Lower leg skin (tissue), 4 donors: Measurements from ENCODE around the gene GPR21. TPM values are rescaled to one million over a fixed set of nuclear protein-coding genes. Genes with fewer than 3 reads are reported as not detected.

Experiments used
- DNase-seq, 2 donors: peaks; one replicate each; pipeline ENCODE4 v3.0.0-alpha.2; 2019; ENCODE audit warnings: low spot score in 2 of 2
- H3K4me3 ChIP-seq: fragments of 200-600 bp; sonication (generic); 2 replicates; pipeline ENCODE4 v1.5.1; 2017; ENCODE audit warnings: mild to moderate bottlenecking, low read depth; ENCODE audit not compliant: poor library complexity, severe bottlenecking
- POLR2A ChIP-seq, 2 donors: fragments of 450-650 bp; IDR thresholded peaks; one replicate each; pipeline ENCODE4 v1.6.1; 2016 to 2017; ENCODE audit warnings: antibody characterized with exemption in 2 of 2, mild to moderate bottlenecking in 1 of 2, moderate library complexity in 1 of 2
- WGBS, 2 donors: methylation state at CpG; one replicate each; pipeline ENCODE4 v1.1.5; 2018; 5-methylcytosine and 5-hydroxymethylcytosine counted together
- intact Hi-C: fragments of 100-400 bp; cut with DNase I; formaldehyde crosslinking; loops from one replicate; pipeline ENCODE4 v1.15.0; 2023; ENCODE audit warnings: low total_unique reads
- total RNA-seq, 4 donors: library from RNA; depleted of rRNA; stranded (reverse); fragments of >200 nt; gene quantifications; one replicate each; pipeline ENCODE4 v1.1.0, GENCODE V29; 2016
- TF ChIP-seq, protein P1 (sequence below), 3 donors: fragments of 450-650 bp; IDR thresholded peaks; one replicate each; pipeline ENCODE4 v1.5.1; 2016; ENCODE audit warnings: antibody characterized with exemption in 3 of 3, mild to moderate bottlenecking in 3 of 3, moderate library complexity in 2 of 3

The GPR21 gene
- total RNA-seq, 4 donors from 2014 or later, result 1.3 to 2.7 TPM; not detected in 2

DNA sequence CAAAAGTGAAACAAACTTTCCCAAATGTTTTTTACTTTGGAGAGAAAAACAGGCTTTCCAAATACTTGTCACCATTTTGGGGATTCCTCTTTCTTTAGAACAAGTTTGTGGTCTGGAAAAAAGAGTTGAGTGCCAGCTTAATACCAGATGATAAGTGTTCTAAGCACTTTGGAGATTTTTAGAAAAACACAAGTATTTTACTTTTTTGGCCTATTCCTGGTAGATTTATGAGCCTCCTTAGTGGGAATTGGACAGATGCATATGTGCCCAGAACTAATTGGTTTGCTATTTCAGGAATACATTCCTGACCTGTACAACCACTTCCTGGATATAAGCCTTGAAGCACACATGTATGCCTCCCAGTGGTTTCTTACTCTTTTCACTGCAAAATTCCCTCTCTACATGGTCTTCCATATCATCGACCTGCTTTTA lies 40.5 kb downstream of the GPR21 start:
- no peak for DNase-seq
- no peak overlapping the region for H3K4me3 ChIP-seq
- TF ChIP-seq, protein P1, sequence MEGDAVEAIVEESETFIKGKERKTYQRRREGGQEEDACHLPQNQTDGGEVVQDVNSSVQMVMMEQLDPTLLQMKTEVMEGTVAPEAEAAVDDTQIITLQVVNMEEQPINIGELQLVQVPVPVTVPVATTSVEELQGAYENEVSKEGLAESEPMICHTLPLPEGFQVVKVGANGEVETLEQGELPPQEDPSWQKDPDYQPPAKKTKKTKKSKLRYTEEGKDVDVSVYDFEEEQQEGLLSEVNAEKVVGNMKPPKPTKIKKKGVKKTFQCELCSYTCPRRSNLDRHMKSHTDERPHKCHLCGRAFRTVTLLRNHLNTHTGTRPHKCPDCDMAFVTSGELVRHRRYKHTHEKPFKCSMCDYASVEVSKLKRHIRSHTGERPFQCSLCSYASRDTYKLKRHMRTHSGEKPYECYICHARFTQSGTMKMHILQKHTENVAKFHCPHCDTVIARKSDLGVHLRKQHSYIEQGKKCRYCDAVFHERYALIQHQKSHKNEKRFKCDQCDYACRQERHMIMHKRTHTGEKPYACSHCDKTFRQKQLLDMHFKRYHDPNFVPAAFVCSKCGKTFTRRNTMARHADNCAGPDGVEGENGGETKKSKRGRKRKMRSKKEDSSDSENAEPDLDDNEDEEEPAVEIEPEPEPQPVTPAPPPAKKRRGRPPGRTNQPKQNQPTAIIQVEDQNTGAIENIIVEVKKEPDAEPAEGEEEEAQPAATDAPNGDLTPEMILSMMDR (IDR thresholded peaks at IDR 0.05), result no peak
- TF ChIP-seq POLR2A (IDR thresholded peaks at IDR 0.05), result no peak
- intact Hi-C loops, result no loop called here
- 54 to 60% methylated on average over 1 of the region's 1 CpG for WGBS, 2 donors

DNA sequence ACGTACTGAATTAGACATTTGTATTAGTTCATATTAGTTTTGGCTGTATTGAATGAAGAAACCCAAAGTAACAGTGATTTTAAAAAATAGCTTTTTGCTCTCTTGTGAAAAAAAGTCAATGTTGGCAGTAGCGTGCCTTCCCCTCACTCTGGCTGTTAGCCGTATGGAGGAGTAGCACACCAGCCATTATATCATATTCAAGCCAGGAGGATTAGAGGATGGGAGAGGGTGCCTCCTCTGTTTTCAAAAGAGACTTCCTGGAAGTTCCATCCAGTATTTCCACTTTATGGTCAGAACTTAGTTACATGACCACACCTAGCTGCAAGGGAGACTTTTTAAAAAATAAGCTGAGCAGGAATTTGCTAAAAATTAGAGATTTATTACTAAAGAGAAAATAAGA lies 41.2 kb downstream of the GPR21 start:
- intact Hi-C loops, result no loop called here
- no peak overlapping the region for H3K4me3 ChIP-seq
- 74 to 79% methylated on average over 3 of the region's 3 CpGs for WGBS, 2 donors
- DNase-seq, result no peak
- no peak for TF ChIP-seq POLR2A (IDR thresholded peaks at IDR 0.05)
- TF ChIP-seq, protein P1 (IDR thresholded peaks at IDR 0.05), result no peak

DNA sequence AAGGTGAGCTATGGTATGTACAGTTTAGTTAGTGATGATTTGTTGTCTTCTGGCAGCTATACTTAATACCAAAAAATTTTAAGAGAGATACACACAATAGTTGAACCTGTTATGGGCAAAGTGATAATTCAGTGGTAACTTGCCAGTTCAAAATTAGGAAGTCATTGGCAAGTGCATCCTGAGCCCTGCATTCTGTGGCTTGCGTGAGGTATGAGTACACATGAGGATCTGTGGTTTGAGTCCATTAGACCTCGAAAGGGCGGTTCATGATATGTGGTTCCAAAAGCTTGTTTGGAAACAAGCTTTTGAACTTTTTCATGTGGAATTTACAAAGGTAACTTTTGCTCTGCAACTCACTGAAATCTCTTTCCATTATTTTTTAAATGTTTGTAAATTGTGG lies 47.0 kb downstream of the GPR21 start:
- H3K4me3 ChIP-seq, result no peak overlapping the region
- intact Hi-C loops, result no loop called here
- TF ChIP-seq, protein P1 (IDR thresholded peaks at IDR 0.05), result no peak
- no peak for TF ChIP-seq POLR2A (IDR thresholded peaks at IDR 0.05)
- WGBS, 2 donors, result 84 to 85% methylated on average over 3 of the region's 3 CpGs
- no peak for DNase-seq

DNA sequence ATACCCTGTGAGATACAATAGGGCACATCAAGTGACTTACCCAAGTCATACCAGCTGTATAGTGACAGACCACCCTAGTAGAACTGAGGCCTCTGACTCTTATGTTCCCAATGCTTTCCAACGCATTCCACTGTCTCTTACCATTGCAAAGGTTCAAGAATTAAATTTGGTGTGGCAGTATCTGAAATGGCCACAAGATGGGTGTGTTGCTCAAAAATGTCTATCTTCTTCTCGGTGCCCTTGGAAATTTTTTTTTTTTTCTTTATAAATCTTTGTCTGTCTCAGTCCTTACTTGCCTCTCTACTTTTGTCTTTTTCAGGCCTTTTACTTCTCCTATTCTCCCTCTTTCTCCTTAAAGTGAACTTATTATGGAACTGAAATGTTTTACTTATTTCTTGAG lies 48.4 kb downstream of the GPR21 start:
- WGBS, 2 donors, result 29 to 31% methylated on average over 2 of the region's 2 CpGs

DNA sequence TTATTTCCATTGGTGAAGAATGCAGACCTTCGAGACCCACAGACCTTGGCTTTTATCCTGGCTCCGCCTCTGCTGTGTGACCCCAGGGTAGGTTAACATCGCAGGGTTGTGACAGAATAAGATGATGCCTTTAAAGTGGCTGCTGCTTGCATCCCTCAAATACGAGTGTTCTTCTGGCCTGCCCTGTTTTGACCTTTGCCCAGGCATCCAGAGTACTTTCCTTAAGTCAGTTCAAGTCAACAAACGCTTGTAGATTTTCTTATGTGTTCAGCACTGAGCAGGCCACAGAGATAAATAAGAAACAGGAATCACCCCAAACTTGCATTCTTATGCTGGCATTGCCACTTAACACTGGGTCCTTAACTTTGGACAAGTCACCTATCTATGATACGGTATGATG lies 50.2 kb downstream of the GPR21 start:
- WGBS, 2 donors, result 79 to 83% methylated on average over 6 of the region's 6 CpGs
- TF ChIP-seq, protein P1 (IDR thresholded peaks at IDR 0.05), result no peak
- no peak for TF ChIP-seq POLR2A (IDR thresholded peaks at IDR 0.05)
- intact Hi-C loops, result no loop called here
- no peak overlapping the region for H3K4me3 ChIP-seq
- no peak for DNase-seq

More for the DNA sequence above, 48.4 kb downstream of the GPR21 start:
- H3K4me3 ChIP-seq, result no peak overlapping the region
- intact Hi-C loops, result no loop called here
- TF ChIP-seq, protein P1 (IDR thresholded peaks at IDR 0.05), result no peak
- TF ChIP-seq POLR2A (IDR thresholded peaks at IDR 0.05), result no peak
- DNase-seq, result no peak

DNA sequence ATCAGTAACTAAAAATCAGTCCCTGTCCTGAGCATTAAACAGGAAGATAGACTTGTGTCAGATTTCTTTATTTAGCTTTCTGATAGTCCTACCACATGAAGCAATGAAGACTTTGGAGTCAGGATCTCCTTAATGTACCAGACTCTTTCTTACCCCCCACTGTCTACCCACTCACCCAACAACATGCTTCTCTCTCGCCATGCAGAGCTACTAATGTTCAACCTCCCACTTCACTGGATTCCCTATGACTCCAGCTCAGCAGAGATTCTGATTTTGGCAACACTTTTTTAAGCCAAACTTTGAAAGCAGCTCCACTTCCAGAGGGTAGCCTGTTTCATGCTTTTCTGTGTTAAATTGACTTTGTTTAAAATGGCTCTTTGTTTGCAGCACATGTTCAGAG lies 50.8 kb downstream of the GPR21 start:
- WGBS, 2 donors, result 96 to 97% methylated on average over 1 of the region's 1 CpG
- intact Hi-C loops, result no loop called here
- H3K4me3 ChIP-seq, result no peak overlapping the region
- TF ChIP-seq, protein P1 (IDR thresholded peaks at IDR 0.05), result no peak
- no peak for TF ChIP-seq POLR2A (IDR thresholded peaks at IDR 0.05)
- DNase-seq, result no peak
